ENCODE measurements around the gene TEKT4.
"Not testable (repeated sequence)": the region's sequence is repeated elsewhere in the genome, so short reads cannot be mapped to it uniquely, and the experiment has no call there.

Gene TEKT4

GRCh38 chr2:94924999-94925398 lies 53.8 kb downstream of the TEKT4 start:
- not testable (repeated sequence) for H3K4me1 Mint-ChIP-seq, H3K4me3 Mint-ChIP-seq, H3K27ac Mint-ChIP-seq, H3K9me3 Mint-ChIP-seq, H3K36me3 Mint-ChIP-seq
- H3K27me3 Mint-ChIP-seq, result peaks cover 11% of the 10 kb centered on the region
